ENCODE data around the gene SLC12A2. TPM values are rescaled to one million over a fixed set of nuclear protein-coding genes. Genes with fewer than 3 reads are reported as not detected.

Gene SLC12A2
- total RNA-seq, 1 donor from 2014 or later = 14.3 TPM

DNA sequence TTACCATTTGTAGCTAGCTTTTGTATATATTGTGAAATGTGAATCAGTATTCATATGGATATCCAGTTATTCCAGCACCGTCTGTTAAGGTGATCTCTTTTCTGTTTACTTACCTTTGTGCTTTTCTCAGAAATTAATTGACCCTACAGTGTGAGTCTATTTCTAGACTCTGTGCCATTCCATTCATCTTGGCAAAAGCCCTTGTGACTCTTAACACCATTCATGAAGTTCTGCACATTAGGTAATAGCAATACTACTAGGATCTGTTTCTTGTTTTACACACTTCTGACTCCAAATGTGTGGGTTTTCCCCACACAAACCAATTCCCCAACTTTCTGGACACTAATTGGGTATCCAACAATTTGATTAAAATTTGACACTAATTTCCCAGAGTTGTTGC lies 40.4 kb downstream of the SLC12A2 start:
- TF ChIP-seq, protein P1, sequence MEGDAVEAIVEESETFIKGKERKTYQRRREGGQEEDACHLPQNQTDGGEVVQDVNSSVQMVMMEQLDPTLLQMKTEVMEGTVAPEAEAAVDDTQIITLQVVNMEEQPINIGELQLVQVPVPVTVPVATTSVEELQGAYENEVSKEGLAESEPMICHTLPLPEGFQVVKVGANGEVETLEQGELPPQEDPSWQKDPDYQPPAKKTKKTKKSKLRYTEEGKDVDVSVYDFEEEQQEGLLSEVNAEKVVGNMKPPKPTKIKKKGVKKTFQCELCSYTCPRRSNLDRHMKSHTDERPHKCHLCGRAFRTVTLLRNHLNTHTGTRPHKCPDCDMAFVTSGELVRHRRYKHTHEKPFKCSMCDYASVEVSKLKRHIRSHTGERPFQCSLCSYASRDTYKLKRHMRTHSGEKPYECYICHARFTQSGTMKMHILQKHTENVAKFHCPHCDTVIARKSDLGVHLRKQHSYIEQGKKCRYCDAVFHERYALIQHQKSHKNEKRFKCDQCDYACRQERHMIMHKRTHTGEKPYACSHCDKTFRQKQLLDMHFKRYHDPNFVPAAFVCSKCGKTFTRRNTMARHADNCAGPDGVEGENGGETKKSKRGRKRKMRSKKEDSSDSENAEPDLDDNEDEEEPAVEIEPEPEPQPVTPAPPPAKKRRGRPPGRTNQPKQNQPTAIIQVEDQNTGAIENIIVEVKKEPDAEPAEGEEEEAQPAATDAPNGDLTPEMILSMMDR (conservative IDR thresholded peaks at IDR 0.05; ENCODE audit: low read depth, low read length) = no peak
- no peak overlapping the region for H3K4me3 ChIP-seq (ENCODE audit: low read depth, low read length)
- no peak for DNase-seq (ENCODE audit: low read depth)

DNA sequence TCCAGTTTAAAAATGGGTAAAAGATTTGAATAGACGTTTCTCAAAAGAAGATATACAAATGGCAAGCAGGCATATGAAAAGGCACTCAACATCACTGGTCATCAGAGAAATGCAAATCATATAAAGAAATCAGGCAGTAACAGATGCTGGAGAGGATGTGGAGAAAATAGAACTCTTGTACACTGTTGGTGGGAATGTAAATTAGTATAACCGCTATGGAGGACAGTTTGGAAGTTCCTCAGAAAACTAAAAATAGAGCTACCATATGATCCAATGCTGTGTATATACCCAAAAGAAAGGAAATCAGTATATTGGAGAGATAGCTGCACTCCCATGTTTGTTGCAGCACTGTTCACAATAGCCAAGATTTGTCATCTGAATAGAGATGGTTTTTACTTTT lies 42.7 kb downstream of the SLC12A2 start:
- TF ChIP-seq, protein P1 (conservative IDR thresholded peaks at IDR 0.05; ENCODE audit: low read depth, low read length) = no peak
- no peak overlapping the region for H3K4me3 ChIP-seq (ENCODE audit: low read depth, low read length)
- no peak for DNase-seq (ENCODE audit: low read depth)

DNA sequence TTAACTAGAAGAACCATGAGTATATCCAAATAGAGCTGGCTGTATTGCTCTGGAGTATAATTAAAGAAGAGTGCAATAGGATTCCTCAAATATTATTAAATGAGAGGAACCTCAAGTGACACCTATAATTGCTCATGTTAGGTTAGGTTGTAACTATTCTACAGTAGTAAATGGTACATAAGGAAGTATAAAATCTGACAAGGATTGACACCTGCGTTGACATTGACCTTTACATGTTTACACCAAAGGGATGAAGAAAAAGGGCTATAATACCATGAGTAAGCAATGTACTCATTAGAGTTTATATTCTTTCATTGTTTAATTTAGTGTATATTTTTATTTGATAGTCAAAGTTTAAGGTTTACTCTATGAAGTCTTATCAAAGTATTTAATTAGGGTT lies 48.9 kb downstream of the SLC12A2 start:
- TF ChIP-seq, protein P1 (conservative IDR thresholded peaks at IDR 0.05; ENCODE audit: low read depth, low read length) = no peak
- DNase-seq (ENCODE audit: low read depth) = no peak
- no peak overlapping the region for H3K4me3 ChIP-seq (ENCODE audit: low read depth, low read length)

DNA sequence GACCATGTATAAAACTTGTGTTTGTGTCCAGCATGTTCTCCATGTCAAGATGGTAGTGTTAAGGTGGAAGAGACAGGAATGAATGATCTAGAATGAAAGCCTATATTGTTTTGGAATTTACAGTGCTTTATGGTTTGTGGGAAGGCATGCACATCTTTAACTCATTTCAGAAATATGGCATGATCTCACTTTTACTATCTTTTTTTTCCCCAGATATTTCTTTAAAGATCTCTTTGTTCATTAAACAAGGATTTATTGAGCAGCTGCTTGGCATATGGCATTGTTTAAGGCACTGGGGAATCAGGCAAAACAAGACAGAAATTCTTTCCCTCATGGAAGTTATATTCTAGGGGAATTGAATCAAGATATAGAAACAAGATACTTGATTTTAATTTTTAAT lies 51.7 kb downstream of the SLC12A2 start:
- H3K4me3 ChIP-seq (ENCODE audit: low read depth, low read length) = no peak overlapping the region
- TF ChIP-seq, protein P1 (conservative IDR thresholded peaks at IDR 0.05; ENCODE audit: low read depth, low read length) = no peak
- no peak for DNase-seq (ENCODE audit: low read depth)

DNA sequence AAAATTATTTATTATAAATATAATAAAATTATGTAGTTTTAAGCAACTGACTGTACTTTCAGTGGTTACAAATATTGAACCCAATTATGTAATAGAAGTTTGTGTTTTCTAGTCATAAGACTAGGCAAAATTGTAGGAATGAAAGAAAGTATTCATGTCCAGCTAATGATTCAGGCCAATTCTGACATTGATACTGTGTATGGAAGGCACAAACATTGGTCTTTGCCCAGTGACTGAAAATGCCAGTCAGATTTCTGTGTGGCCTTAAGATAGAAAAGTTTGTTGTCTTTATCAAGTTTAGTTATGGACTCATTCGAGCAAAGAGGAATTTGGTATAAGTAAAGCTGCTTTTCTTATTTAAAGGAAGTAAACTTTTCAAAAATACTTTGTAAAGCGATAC lies 60.3 kb downstream of the SLC12A2 start:
- TF ChIP-seq, protein P1 (conservative IDR thresholded peaks at IDR 0.05; ENCODE audit: low read depth, low read length) = no peak
- no peak overlapping the region for H3K4me3 ChIP-seq (ENCODE audit: low read depth, low read length)
- DNase-seq (ENCODE audit: low read depth) = no peak

DNA sequence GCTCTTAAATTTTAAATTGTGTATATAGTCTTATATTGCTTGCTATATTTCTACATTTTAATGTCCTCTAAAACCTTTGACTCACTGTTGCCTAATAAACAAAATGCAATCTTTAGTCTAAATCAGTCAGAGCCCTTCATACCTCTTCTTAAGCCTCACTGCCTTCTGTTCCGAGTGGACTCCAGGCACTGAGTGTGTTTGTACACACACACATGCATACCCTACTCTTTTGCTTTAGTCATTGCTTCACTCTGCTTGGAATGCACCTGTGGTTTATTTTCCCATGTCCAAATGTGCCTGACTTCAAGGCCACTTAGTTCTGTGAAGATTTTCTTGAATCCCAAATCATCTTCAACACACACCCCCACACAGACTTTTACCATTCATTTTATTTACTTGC lies 60.9 kb downstream of the SLC12A2 start:
- H3K4me3 ChIP-seq (ENCODE audit: low read depth, low read length) = no peak overlapping the region
- peak; percentile 26 for DNase-seq (ENCODE audit: low read depth)

DNA sequence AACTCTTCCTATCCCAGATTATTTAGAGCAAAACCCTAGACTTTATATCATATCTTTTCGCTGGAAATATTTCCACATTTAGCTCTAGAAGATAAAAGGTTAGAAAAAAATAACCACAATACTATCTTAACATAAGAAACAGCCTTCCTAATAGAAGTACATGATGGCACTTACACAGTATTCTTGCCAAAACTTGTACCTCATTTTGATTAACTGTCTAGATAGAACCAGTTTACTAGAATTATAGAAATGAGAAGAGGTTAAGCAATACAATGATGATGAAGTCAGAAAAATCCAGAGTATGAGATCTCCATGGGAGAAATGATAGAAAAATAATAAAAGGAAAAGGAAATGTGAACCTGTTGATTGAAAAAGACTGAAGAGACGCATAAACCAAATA lies 63.1 kb downstream of the SLC12A2 start:
- no peak for DNase-seq (ENCODE audit: low read depth)
- H3K4me3 ChIP-seq (ENCODE audit: low read depth, low read length) = no peak overlapping the region
- TF ChIP-seq, protein P1 (conservative IDR thresholded peaks at IDR 0.05; ENCODE audit: low read depth, low read length) = no peak

More for the DNA sequence above, 60.9 kb downstream of the SLC12A2 start:
- TF ChIP-seq, protein P1 (conservative IDR thresholded peaks at IDR 0.05; ENCODE audit: low read depth, low read length) = no peak

All from epithelial cell of proximal tubule (primary cell).